Measurements from ENCODE around the gene KRTAP4-2.

- TF ChIP-seq CTCF (IDR thresholded peaks at IDR 0.05 in 2 of 3, conservative IDR thresholded peaks at IDR 0.05 in 1 of 3; ENCODE audit: insufficient read depth in 2 of 3, low read depth in 1 of 3, low read length in 3 of 3) (no peak), ZNF589 (CRISPR knock-in tag; IDR thresholded peaks at IDR 0.05; ENCODE audit: low read depth) (no peak), EGR1 (conservative IDR thresholded peaks at IDR 0.05) (no peak)
Measured at GRCh38 chr17:41178843-41179616, 1.0 kb upstream of the KRTAP4-2 start.
